ENCODE results near the gene PDE8B. TPM values are rescaled to one million over a fixed set of nuclear protein-coding genes. Genes with fewer than 3 reads are reported as not detected.

Gene PDE8B
- total RNA-seq, 1 experiment from 2014 or later, result not detected

GRCh38 chr5:77328930-77329647 lies 118.6 kb downstream of the PDE8B start:
- in situ Hi-C loops (cut with HindIII; ENCODE audit: low pct_unique_long_range_greater_than_20kb, low sequenced_read_pairs), result no loop called here
- DNase-seq (ENCODE audit: low read depth, low spot score), result no peak

GRCh38 chr5:77329664-77330430 lies 119.4 kb downstream of the PDE8B start:
- in situ Hi-C loops (cut with HindIII; ENCODE audit: low pct_unique_long_range_greater_than_20kb, low sequenced_read_pairs), result no loop called here
- no peak for DNase-seq (ENCODE audit: low read depth, low spot score)

DNA sequence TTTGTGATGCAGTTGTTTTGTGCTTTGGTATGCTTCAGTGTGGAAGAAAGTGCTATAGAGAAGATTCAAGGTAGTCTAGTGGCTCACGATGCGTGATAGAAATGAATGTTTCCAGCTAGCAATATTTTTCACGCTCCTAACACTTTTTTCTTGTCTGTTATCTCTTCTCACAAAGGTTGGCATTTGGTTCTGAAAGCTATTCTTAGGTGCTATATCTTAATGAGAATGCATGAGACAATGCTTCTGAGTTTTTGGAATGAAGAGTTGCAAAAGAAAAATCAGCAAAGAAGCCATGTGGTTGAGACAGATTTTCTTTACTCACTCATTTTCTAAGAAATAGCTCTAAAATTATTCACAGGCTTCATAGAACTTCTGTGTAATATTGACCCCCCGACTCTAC lies 122.6 kb downstream of the PDE8B start:
- in situ Hi-C loops (cut with HindIII; ENCODE audit: low pct_unique_long_range_greater_than_20kb, low sequenced_read_pairs), result no loop called here
- no peak for DNase-seq (ENCODE audit: low read depth, low spot score)

GRCh38 chr5:77333451-77334123 lies 123.1 kb downstream of the PDE8B start:
- no peak for DNase-seq (ENCODE audit: low read depth, low spot score)
- in situ Hi-C loops (cut with HindIII; ENCODE audit: low pct_unique_long_range_greater_than_20kb, low sequenced_read_pairs), result no loop called here

DNA sequence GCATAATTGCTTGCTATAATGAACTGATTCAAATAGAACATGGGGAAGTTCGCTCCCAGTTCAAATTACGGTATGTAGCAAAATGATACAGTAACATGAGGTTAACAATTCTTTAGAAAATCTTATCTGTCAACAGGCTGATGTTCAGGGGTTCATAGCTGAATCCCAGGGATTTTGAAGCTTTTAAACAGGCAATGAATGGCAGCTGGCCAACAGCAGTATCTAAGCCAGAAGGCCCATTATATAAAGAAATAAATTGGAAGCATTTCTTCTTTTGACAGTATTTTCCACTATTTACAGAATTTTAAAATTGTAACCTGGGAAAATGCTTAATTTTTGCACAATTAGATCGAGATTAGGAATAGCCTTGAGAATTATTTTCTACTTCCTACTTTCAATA lies 126.8 kb downstream of the PDE8B start:
- no peak for DNase-seq (ENCODE audit: low read depth, low spot score)
- in situ Hi-C loops (cut with HindIII; ENCODE audit: low pct_unique_long_range_greater_than_20kb, low sequenced_read_pairs), result no loop called here

- in situ Hi-C loops (cut with HindIII; ENCODE audit: low pct_unique_long_range_greater_than_20kb, low sequenced_read_pairs), result no loop called here
- no peak for DNase-seq (ENCODE audit: low read depth, low spot score)
These were observed 127.2 kb downstream of the PDE8B start for GRCh38 chr5:77337686-77338085.

DNA sequence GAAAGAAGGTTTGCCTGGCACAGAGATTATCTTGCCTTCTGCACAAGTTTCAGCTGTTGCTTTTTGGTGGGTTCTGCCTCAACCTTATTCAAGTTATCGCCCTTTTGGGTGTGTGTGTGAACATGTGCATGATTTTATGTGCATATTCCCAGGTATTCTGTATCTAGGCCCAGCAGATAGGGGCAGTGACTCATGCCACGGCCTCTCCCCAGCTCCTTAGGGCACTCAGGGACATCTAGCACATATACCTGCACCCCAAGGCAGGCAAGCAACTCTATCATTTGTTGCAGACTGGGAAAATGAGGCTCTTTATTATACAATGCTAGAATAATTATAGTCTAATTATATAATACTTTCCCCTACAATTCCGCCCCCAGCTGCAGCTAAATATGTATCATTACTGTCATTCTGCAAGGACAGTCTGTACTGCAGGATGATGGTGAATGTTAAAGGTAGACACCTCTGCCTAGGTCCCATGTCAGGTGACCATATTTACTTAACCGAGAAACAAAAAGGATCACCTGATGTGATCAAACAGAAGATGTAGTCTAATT lies 128.9 kb downstream of the PDE8B start:
- DNase-seq (ENCODE audit: low read depth, low spot score), result no peak
- in situ Hi-C loops (cut with HindIII; ENCODE audit: low pct_unique_long_range_greater_than_20kb, low sequenced_read_pairs), result no loop called here

DNA sequence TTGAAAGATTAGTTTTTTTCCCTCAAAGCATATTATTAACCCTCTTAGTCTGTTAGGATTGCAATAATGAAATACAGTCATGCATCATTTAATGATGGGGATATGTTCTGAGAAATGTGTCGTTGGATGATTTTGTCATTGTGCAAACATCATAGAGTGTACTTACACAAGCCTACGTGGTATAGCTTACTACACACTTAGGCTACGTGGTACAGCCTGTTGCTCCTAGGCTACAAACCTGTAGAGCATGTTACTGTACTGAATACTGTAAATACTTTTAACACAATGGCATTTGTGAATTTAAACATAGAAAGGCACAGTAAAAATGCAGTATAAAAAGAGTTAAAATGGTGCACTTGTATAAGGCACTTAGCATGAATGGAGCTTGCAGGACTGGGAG lies 132.7 kb downstream of the PDE8B start:
- in situ Hi-C loops (cut with HindIII; ENCODE audit: low pct_unique_long_range_greater_than_20kb, low sequenced_read_pairs), result no loop called here
- DNase-seq (ENCODE audit: low read depth, low spot score), result no peak

DNA sequence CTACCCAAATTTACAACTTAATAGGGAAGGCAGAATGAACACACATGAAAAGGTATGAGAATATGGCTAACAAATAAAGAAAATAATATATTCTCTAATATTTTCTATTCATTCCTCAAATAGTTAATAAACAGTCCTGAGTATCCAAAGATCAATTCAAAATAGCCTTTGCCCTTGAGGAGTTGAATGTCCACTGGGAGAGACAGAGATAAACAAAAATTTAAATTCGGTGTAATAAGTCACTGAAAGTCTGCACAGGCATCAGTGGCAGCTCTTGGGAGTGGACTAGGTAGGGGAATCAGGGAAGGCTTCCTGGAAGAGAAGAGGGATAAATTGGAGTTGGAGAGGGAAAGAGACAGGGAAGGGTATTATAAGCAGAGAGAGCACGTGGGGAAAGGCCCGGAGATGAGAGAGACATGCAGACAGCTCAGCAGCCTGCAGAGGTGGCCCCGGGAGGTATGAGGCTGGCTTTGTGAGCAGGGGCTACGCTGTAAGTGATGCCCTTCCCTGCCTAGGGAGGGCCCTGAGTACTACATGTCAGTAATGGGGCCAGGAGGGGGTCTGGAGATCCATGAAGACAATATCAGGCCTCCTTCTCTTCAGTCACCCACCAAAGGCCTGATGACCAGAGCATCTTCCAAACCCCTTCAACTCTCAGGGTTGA lies 137.1 kb downstream of the PDE8B start:
- in situ Hi-C loops (cut with HindIII; ENCODE audit: low pct_unique_long_range_greater_than_20kb, low sequenced_read_pairs), result no loop called here
- DNase-seq (ENCODE audit: low read depth, low spot score), result no peak

GRCh38 chr5:77353251-77353650 lies 142.8 kb downstream of the PDE8B start:
- no peak for DNase-seq (ENCODE audit: low read depth, low spot score)
- in situ Hi-C loops (cut with HindIII; ENCODE audit: low pct_unique_long_range_greater_than_20kb, low sequenced_read_pairs), result no loop called here

DNA sequence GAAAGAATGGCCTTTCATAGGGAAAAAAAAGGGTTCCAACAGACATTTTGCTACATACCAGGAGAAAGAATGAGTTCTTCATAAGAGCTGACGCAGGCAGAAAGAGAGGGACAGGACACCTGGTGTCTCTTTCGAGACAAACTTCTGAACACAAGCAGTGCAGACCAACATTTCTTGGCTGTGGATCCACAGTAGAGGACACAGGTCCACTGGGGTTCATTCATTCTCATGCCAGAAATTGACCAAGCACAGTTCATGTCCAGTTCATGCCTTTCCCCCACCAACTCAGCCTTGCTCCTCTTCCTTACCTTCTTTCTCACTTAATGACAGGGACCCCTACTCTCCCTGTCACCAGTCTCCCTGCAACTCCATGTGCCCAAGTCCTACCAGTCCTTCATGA lies 144.0 kb downstream of the PDE8B start:
- DNase-seq (ENCODE audit: low read depth, low spot score), result no peak

DNA sequence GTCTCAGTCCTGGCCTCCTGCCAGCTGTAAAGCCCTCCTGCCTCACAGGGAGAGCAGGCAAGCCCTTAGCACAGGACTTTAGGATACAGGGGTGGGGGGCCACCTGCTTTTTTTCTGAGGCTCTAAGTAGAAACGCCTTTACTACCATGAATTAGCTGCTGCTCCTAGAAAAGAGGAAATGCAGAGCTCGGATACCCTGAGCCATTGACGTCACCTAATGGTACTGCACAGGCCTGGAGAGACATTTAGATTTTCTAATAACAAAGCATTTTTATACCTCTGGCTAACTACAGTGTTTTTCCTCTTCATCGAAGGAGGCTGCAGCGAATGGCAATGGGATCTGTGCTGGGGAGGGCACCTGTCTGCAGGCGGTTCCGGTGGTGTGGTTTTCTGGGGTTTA lies 144.6 kb downstream of the PDE8B start:
- no peak for DNase-seq (ENCODE audit: low read depth, low spot score)
- in situ Hi-C loops (cut with HindIII; ENCODE audit: low pct_unique_long_range_greater_than_20kb, low sequenced_read_pairs), result no loop called here

More for the DNA sequence above, 144.0 kb downstream of the PDE8B start:
- in situ Hi-C loops (cut with HindIII; ENCODE audit: low pct_unique_long_range_greater_than_20kb, low sequenced_read_pairs), result no loop called here

GRCh38 chr5:77355751-77356150 lies 145.3 kb downstream of the PDE8B start:
- in situ Hi-C loops (cut with HindIII; ENCODE audit: low pct_unique_long_range_greater_than_20kb, low sequenced_read_pairs), result no loop called here
- no peak for DNase-seq (ENCODE audit: low read depth, low spot score)

DNA sequence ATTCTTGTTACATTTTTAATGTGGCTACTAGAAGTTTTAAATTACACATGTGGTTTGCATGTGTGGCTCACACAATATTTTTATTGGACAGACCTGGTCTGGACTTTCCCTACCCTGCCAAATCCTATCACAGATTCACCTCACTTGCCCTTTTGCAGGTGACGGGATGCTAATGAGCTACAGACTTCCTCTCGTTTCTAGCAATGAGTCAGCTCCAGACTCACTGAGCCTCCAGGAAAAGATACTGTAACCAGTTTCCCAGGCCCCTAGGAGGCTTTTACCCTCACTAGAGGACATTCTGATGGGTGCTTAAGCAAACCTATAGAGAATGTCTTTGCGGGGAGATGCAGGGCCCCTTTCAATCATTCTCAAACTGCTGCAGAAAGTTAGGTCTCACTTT lies 146.3 kb downstream of the PDE8B start:
- in situ Hi-C loops (cut with HindIII; ENCODE audit: low pct_unique_long_range_greater_than_20kb, low sequenced_read_pairs), result no loop called here
- no peak for DNase-seq (ENCODE audit: low read depth, low spot score)

- DNase-seq (ENCODE audit: low read depth, low spot score), result no peak
- in situ Hi-C loops (cut with HindIII; ENCODE audit: low pct_unique_long_range_greater_than_20kb, low sequenced_read_pairs), result no loop called here
These were observed 148.1 kb downstream of the PDE8B start for GRCh38 chr5:77358255-77359205.

- DNase-seq (ENCODE audit: low read depth, low spot score), result no peak
- in situ Hi-C loops (cut with HindIII; ENCODE audit: low pct_unique_long_range_greater_than_20kb, low sequenced_read_pairs), result no loop called here
These were observed 148.8 kb downstream of the PDE8B start for GRCh38 chr5:77359231-77359630.

GRCh38 chr5:77360381-77360780 lies 149.9 kb downstream of the PDE8B start:
- DNase-seq (ENCODE audit: low read depth, low spot score), result no peak
- in situ Hi-C loops (cut with HindIII; ENCODE audit: low pct_unique_long_range_greater_than_20kb, low sequenced_read_pairs), result no loop called here
